HEK293 (cell line): ENCODE measurements around the gene NPR3.

Experiments
- CTCF ChIP-seq: fragments of 450-650 bp; formaldehyde crosslinking; IDR thresholded peaks from 2 replicates; pipeline ENCODE4 v1.5.1; 2016; ENCODE audit warnings: missing biosample characterization, missing genetic modification characterization
- KLF8 ChIP-seq: fragments of 450-650 bp; formaldehyde crosslinking; IDR thresholded peaks from 2 replicates; pipeline ENCODE4 v1.5.1; 2016; ENCODE audit warnings: missing biosample characterization, missing genetic modification characterization
- MEIS1 ChIP-seq: sonication (generic); formaldehyde crosslinking; IDR thresholded peaks from 2 replicates; pipeline ENCODE4 v1.8.1; 2022; ENCODE audit warnings: missing genetic modification reagents, mild to moderate bottlenecking, borderline replicate concordance
- PBX3 ChIP-seq: sonication (generic); formaldehyde crosslinking; IDR thresholded peaks from 2 replicates; pipeline ENCODE4 v1.8.1; 2022; ENCODE audit warnings: mild to moderate bottlenecking, moderate library complexity, missing genetic modification reagents
- YY1 ChIP-seq: fragments of 450-650 bp; formaldehyde crosslinking; IDR thresholded peaks from 2 replicates; pipeline ENCODE4 v1.5.1; 2018; ENCODE audit warnings: missing biosample characterization, missing genetic modification characterization

GRCh38 chr5:32683125-32683524 is 28.0 kb upstream of the NPR3 start:
- TF ChIP-seq MEIS1 (CRISPR knock-in tag) (no peak), PBX3 (CRISPR knock-in tag) (no peak), CTCF (tag by site-specific recombination) (no peak), YY1 (tag by site-specific recombination) (no peak), KLF8 (tag by site-specific recombination) (no peak)
